A673 (cell line): Measurements from ENCODE around the gene LCMT2. TPM values are rescaled to one million over a fixed set of nuclear protein-coding genes. Genes with fewer than 3 reads are reported as not detected.

Experiments
- BruUV-seq: library from RNA; stranded (reverse); fragments of 400-500 nt; replicated peaks from 2 replicates; lab custom pipeline; 2021; lab: Mats Ljungman, UMichigan
- CTCF ChIA-PET: fragments of 300-600 bp; sonication (Branson Sonifier 250); formaldehyde crosslinking; loops from one replicate; lab custom pipeline; 2022; ENCODE audit warnings: antibody characterized with exemption; lab: Charles Lee
- POLR2A ChIA-PET: fragments of 300-600 bp; sonication (Branson Sonifier 250); formaldehyde crosslinking; loops from one replicate; lab custom pipeline; 2022; ENCODE audit warnings: antibody characterized with exemption; ENCODE audit not compliant: low non-redundant PET; lab: Charles Lee
- DNase-seq: peaks from one replicate; pipeline ENCODE4 v3.0.0-alpha.2; 2015; ENCODE audit warnings: low spot score
- H3K27ac ChIP-seq: fragments of 200-600 bp; sonication (generic); 2 replicates; pipeline ENCODE4 v1.5.1; 2016; ENCODE audit warnings: mixed run types, low read depth, mild to moderate bottlenecking, mixed read lengths, antibody characterized with exemption, low read length; ENCODE audit not compliant: poor library complexity, severe bottlenecking
- H3K27me3 ChIP-seq: fragments of 200-600 bp; sonication (generic); replicated peaks from 2 replicates; pipeline ENCODE4 v1.6.1; 2017; ENCODE audit warnings: mixed run types, low read depth, mild to moderate bottlenecking, mixed read lengths, antibody characterized with exemption, low read length; ENCODE audit not compliant: insufficient read depth, poor library complexity
- H3K36me3 ChIP-seq: fragments of 200-600 bp; sonication (generic); 2 replicates; pipeline ENCODE4 v1.6.1; 2016; ENCODE audit warnings: mixed run types, mild to moderate bottlenecking, mixed read lengths, antibody characterized with exemption, low read length; ENCODE audit not compliant: insufficient read depth, poor library complexity, severe bottlenecking
- H3K4me1 ChIP-seq: fragments of 200-600 bp; sonication (generic); 2 replicates; pipeline ENCODE4 v1.6.1; 2017; ENCODE audit warnings: mixed run types, mild to moderate bottlenecking, mixed read lengths, antibody characterized with exemption, low read length; ENCODE audit not compliant: insufficient read depth, poor library complexity, severe bottlenecking
- H3K4me3 ChIP-seq: fragments of 200-600 bp; sonication (generic); 2 replicates; pipeline ENCODE4 v1.5.1; 2016; ENCODE audit warnings: low read depth, mixed run types, mild to moderate bottlenecking, mixed read lengths, low read length; ENCODE audit not compliant: poor library complexity, severe bottlenecking
- H3K9me3 ChIP-seq: fragments of 200-600 bp; sonication (generic); 2 replicates; pipeline ENCODE4 v1.6.1; 2016; ENCODE audit warnings: mixed run types, low read depth, mild to moderate bottlenecking, mixed read lengths, antibody characterized with exemption, low read length; ENCODE audit not compliant: poor library complexity, severe bottlenecking
- EZH2 ChIP-seq: fragments of 200-600 bp; sonication (generic); IDR thresholded peaks from 2 replicates; pipeline ENCODE4 v1.6.1; 2017; ENCODE audit warnings: borderline replicate concordance, low read depth, mild to moderate bottlenecking, mixed read lengths, antibody characterized with exemption, low read length; ENCODE audit not compliant: poor library complexity, severe bottlenecking
- intact Hi-C: fragments of 100-400 bp; cut with micrococcal nuclease; formaldehyde crosslinking; loops from one replicate; pipeline ENCODE4 v1.10.0; 2022; ENCODE audit not compliant: unreplicated experiment
- total RNA-seq: library from RNA; stranded (reverse); gene quantifications from 2 replicates; pipeline ENCODE4 v1.2.3, GENCODE V29; 2021
- TF ChIP-seq, protein P1 (sequence below): fragments of 300-800, 200-600 bp; sonication (generic); conservative IDR thresholded peaks from 2 replicates; pipeline ENCODE4 v1.5.1; 2017; ENCODE audit warnings: low read depth, mild to moderate bottlenecking, antibody characterized with exemption, low read length, moderate library complexity, mixed read lengths

Gene LCMT2
- total RNA-seq, 1 experiment from 2014 or later = 17.2 TPM

DNA sequence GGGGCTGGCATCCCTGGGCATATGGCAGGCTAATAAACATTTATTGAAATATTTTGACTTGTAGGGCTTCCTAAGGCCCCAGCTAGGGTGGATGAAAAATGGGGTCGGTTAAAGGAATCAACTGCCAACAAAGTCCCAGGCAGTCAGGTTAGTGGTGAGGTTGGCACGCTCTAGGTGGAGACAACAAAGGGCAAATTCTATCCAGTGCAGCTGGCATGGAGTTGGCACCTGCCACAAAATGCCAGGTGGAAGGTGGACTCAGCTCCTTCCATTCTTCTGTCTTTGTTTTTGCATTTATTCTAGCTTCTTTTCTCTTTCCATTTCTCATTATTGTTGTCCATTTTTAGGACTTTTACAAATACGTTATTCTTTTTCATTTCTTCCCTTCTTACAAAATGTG is 31.0 kb downstream of the LCMT2 start:
- TF ChIP-seq, protein P1, sequence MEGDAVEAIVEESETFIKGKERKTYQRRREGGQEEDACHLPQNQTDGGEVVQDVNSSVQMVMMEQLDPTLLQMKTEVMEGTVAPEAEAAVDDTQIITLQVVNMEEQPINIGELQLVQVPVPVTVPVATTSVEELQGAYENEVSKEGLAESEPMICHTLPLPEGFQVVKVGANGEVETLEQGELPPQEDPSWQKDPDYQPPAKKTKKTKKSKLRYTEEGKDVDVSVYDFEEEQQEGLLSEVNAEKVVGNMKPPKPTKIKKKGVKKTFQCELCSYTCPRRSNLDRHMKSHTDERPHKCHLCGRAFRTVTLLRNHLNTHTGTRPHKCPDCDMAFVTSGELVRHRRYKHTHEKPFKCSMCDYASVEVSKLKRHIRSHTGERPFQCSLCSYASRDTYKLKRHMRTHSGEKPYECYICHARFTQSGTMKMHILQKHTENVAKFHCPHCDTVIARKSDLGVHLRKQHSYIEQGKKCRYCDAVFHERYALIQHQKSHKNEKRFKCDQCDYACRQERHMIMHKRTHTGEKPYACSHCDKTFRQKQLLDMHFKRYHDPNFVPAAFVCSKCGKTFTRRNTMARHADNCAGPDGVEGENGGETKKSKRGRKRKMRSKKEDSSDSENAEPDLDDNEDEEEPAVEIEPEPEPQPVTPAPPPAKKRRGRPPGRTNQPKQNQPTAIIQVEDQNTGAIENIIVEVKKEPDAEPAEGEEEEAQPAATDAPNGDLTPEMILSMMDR = no peak
- no peak for TF ChIP-seq EZH2
- Histone ChIP-seq H3K9me3 (no peaks in the 10 kb centered on the region), H3K27me3 (peaks cover 11% of the 10 kb centered on the region), H3K36me3 (no peaks in the 10 kb centered on the region), H3K27ac (no peak overlapping the region), H3K4me1 (no peaks in the 10 kb centered on the region), H3K4me3 (no peak overlapping the region)
- POLR2A ChIA-PET = no interaction called here
- no peak for DNase-seq
- intact Hi-C loops = no loop called here
- no TSS peak for BruUV-seq
- CTCF ChIA-PET = no interaction called here

DNA sequence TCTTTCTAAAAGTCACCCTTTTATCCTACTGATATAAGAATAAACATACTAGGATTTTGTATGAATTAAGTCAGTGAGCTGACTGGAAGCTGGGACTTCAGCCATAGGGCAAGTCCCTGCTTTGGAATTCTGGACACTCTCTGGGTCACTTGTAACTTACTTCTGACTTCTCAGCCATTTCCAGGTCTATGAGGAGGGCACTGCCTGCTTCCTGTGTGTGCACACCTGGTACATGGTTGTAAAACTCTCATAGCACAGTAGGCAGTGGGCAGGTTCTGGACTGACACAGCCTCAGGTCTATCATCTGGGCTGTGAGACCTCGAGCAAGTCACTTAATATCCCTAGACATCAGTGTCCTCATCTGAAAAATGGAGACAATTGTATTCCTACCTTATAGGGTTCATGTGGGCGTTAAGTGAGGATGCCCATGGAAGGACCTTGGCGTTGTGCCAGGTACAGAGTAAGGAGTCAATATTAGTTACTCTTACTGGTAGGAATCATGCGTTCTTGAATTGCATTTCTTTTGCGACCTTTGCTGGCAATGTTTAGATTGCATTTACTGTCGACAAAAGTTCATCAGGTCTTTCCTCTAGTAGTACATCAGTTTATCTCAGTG is 36.2 kb downstream of the LCMT2 start:
- Histone ChIP-seq H3K27ac (no peak overlapping the region), H3K27me3 (peaks cover 15% of the 10 kb centered on the region), H3K9me3 (no peaks in the 10 kb centered on the region), H3K4me1 (no peaks in the 10 kb centered on the region), H3K36me3 (no peaks in the 10 kb centered on the region), H3K4me3 (no peak overlapping the region)
- POLR2A ChIA-PET = no interaction called here
- no TSS peak for BruUV-seq
- DNase-seq = no peak
- CTCF ChIA-PET = no interaction called here
- intact Hi-C loops = no loop called here
- TF ChIP-seq EZH2 = no peak
- TF ChIP-seq, protein P1 = no peak

DNA sequence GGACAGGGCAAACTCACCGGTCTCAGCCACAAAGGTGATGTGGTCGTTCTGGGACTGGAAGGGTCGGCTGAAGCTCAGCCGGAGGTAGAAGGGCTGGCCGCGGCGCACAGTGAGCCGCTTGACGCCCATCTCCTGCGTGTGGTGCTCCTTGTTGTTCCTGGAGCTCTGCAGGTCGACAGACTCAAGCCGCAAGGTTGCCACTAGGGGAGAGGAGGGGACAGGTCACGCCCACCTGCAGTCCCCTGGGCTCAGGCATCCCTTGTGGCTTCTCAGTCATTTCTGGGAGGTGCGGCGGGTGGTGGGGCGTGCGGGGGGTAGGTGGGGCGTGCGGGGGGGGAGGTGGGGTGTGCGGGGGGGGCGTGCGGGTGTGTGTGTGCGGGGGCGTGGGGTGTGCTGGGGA is 36.9 kb downstream of the LCMT2 start:
- BruUV-seq = no TSS peak
- H3K4me3 ChIP-seq = no peak overlapping the region
- no peaks in the 10 kb centered on the region for H3K9me3 ChIP-seq
- intact Hi-C loops = no loop called here
- POLR2A ChIA-PET = interaction anchor here (0.6 kb wide), 2 partner anchors 78 to 585 kb away, joined by 3 to 6 read pairs; no protein-coding TSS in a partner anchor
- no peak overlapping the region for H3K27ac ChIP-seq
- peaks cover 15% of the 10 kb centered on the region for H3K27me3 ChIP-seq
- no peak for DNase-seq
- TF ChIP-seq, protein P1 = no peak
- TF ChIP-seq EZH2 = no peak
- no peaks in the 10 kb centered on the region for H3K36me3 ChIP-seq
- H3K4me1 ChIP-seq = no peaks in the 10 kb centered on the region
- CTCF ChIA-PET = no interaction called here
